GM23338 (cell line): ENCODE data around the gene REV3L. TPM values are rescaled to one million over a fixed set of nuclear protein-coding genes. Genes with fewer than 3 reads are reported as not detected.

ENCODE experiments used
- ATAC-seq: fragments of 200-7000 bp; cut with Tn5 transposase; 3 replicates; pipeline ENCODE4 v1.9.1; 2020
- DNase-seq: peaks from one replicate; pipeline ENCODE4 v3.0.0-alpha.2; 2015; ENCODE audit warnings: low spot score
- H2AFZ ChIP-seq: fragments of 200-600 bp; sonication (generic); 2 replicates; pipeline ENCODE4 v1.8.0; 2016; ENCODE audit warnings: antibody characterized with exemption, mild to moderate bottlenecking, moderate library complexity
- H3F3A ChIP-seq: fragments of 200-600 bp; sonication (generic); replicated peaks from 2 replicates; pipeline ENCODE4 v1.8.0; 2017; ENCODE audit warnings: antibody characterized with exemption, mixed run types, low read depth
- H3K27ac ChIP-seq: fragments of 200-600 bp; sonication (generic); 2 replicates; pipeline ENCODE4 v1.6.1; 2016; ENCODE audit warnings: low read depth
- H3K27me3 ChIP-seq: fragments of 200-600 bp; sonication (generic); 2 replicates; pipeline ENCODE4 v1.8.0; 2016; ENCODE audit warnings: mild to moderate bottlenecking, mixed run types, moderate library complexity; ENCODE audit not compliant: insufficient read depth
- H3K36me3 ChIP-seq: fragments of 200-600 bp; sonication (generic); 2 replicates; pipeline ENCODE4 v1.8.0; 2016; ENCODE audit warnings: mild to moderate bottlenecking; ENCODE audit not compliant: insufficient read depth
- H3K4me1 ChIP-seq: fragments of 200-600 bp; sonication (generic); 2 replicates; pipeline ENCODE4 v1.8.0; 2016; ENCODE audit warnings: mild to moderate bottlenecking, moderate library complexity; ENCODE audit not compliant: insufficient read depth
- H3K4me2 ChIP-seq: fragments of 200-600 bp; sonication (generic); 2 replicates; pipeline ENCODE4 v1.7.1; 2017; ENCODE audit warnings: mixed run types
- H3K4me3 ChIP-seq: fragments of 200-600 bp; sonication (generic); 2 replicates; pipeline ENCODE4 v1.6.1; 2016; ENCODE audit warnings: mixed run types
- H3K79me2 ChIP-seq: fragments of 200-600 bp; sonication (generic); replicated peaks from 2 replicates; pipeline ENCODE4 v1.8.0; 2017; ENCODE audit warnings: mild to moderate bottlenecking; ENCODE audit not compliant: insufficient read depth
- H3K9me2 ChIP-seq: fragments of 200-600 bp; sonication (generic); 2 replicates; pipeline ENCODE4 v1.8.0; 2017; ENCODE audit not compliant: insufficient read depth
- H4K20me1 ChIP-seq: fragments of 200-600 bp; sonication (generic); replicated peaks from 2 replicates; pipeline ENCODE4 v1.8.0; 2017; ENCODE audit warnings: mild to moderate bottlenecking; ENCODE audit not compliant: insufficient read depth
- H3K27ac Mint-ChIP-seq: 2 replicates; pipeline ENCODE4 v1.8.0; 2020; ENCODE audit warnings: inconsistent platforms, mild to moderate bottlenecking, moderate library complexity, mixed read lengths
- H3K27me3 Mint-ChIP-seq: 3 replicates; pipeline ENCODE4 v1.8.0; 2022; ENCODE audit warnings: low read depth, mild to moderate bottlenecking, moderate library complexity, mixed read lengths, inconsistent platforms; ENCODE audit not compliant: insufficient read depth, poor library complexity
- H3K36me3 Mint-ChIP-seq: 3 replicates; pipeline ENCODE4 v1.8.0; 2021; ENCODE audit warnings: low read depth, mild to moderate bottlenecking, inconsistent platforms, moderate library complexity, mixed read lengths
- H3K4me1 Mint-ChIP-seq: 3 replicates; pipeline ENCODE4 v1.8.0; 2020; ENCODE audit warnings: mild to moderate bottlenecking, inconsistent platforms, mixed read lengths
- H3K4me3 Mint-ChIP-seq: 3 replicates; pipeline ENCODE4 v1.8.0; 2021; ENCODE audit warnings: moderate library complexity, mild to moderate bottlenecking, inconsistent platforms, mixed read lengths
- H3K9me3 Mint-ChIP-seq: 3 replicates; pipeline ENCODE4 v1.8.0; 2020; ENCODE audit warnings: moderate library complexity, mild to moderate bottlenecking, inconsistent platforms, mixed read lengths
- CREB1 ChIP-seq: fragments of 250-450 bp; sonication (Bioruptor Pico); IDR thresholded peaks from 2 replicates; pipeline ENCODE4 v1.5.0; 2020; ENCODE audit warnings: low read depth, mild to moderate bottlenecking, moderate library complexity
- ETS1 ChIP-seq: IDR thresholded peaks from 2 replicates; pipeline ENCODE4 v1.6.1; 2016; ENCODE audit warnings: antibody characterized with exemption
- EZH2phosphoT487 ChIP-seq: fragments of 200-600 bp; sonication (generic); IDR thresholded peaks from one replicate; pipeline ENCODE4 v1.8.1; 2018; ENCODE audit warnings: antibody characterized with exemption; ENCODE audit not compliant: unreplicated experiment
- JUNB ChIP-seq: IDR thresholded peaks from one replicate; pipeline ENCODE4 v1.6.1; 2016; ENCODE audit warnings: antibody characterized with exemption; ENCODE audit not compliant: unreplicated experiment
- NANOG ChIP-seq: IDR thresholded peaks from 2 replicates; pipeline ENCODE4 v1.6.1; 2016; ENCODE audit warnings: antibody characterized with exemption, borderline replicate concordance
- POLR2AphosphoS5 ChIP-seq: IDR thresholded peaks from 2 replicates; pipeline ENCODE4 v1.6.1; 2016; ENCODE audit warnings: antibody characterized with exemption, low read depth
- STAT1 ChIP-seq: IDR thresholded peaks from one replicate; pipeline ENCODE4 v1.6.1; 2016; ENCODE audit warnings: antibody characterized with exemption; ENCODE audit not compliant: unreplicated experiment
- ZNF331 ChIP-seq: fragments of 250-450 bp; sonication (Bioruptor Pico); IDR thresholded peaks from 2 replicates; pipeline ENCODE4 v1.5.0; 2020; ENCODE audit warnings: low read depth, mild to moderate bottlenecking, moderate library complexity
- ZNF462 ChIP-seq: fragments of 250-450 bp; sonication (Bioruptor Pico); IDR thresholded peaks from 2 replicates; pipeline ENCODE4 v1.5.0; 2020; ENCODE audit warnings: mild to moderate bottlenecking, moderate library complexity
- polyA plus RNA-seq: library from polyadenylated mRNA; unstranded; fragments of >200 nt; fragmentation: Nextera tagmentation; extraction: Ambion mirVana; gene quantifications from 2 replicates; pipeline ENCODE4 v1.2.1, GENCODE V29; 2016
- total RNA-seq: library from RNA; depleted of rRNA; stranded (reverse); fragments of >200 nt; shearing (Covaris generic); gene quantifications from 2 replicates; pipeline ENCODE4 v1.2.3, GENCODE V29; 2014
- TF ChIP-seq, protein P1 (sequence below): IDR thresholded peaks from one replicate; pipeline ENCODE4 v1.6.1; 2018; ENCODE audit warnings: antibody characterized with exemption; ENCODE audit not compliant: unreplicated experiment

Gene REV3L
- total and polyA plus RNA-seq, 2 experiments from 2014 or later = 8.3 to 13.1 TPM

DNA sequence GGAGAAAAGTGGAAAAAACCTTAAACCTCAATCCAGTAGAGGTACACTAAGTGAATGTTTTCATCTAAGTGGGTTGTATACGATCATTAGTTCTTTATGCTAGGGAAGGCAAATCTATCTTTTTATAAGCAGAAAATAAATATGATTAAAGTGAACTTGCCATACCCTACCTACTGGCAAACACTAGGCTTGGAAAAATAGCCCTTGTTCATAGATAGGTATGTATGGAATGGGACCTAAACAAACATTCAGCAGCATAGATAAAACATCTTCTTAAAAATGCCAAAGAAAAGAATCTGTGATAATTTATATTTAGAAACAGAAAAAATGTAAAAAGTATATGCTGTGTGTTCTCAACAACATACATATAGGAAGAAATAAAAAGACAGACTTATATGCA lies 18.8 kb downstream of the REV3L start (continued):
- no peak for TF ChIP-seq ZNF462 (CRISPR knock-in tag)
- no peak for TF ChIP-seq JUNB
- TF ChIP-seq ETS1 = no peak
- TF ChIP-seq ZNF331 (CRISPR knock-in tag) = no peak
- no peak for TF ChIP-seq POLR2AphosphoS5
- no peak for TF ChIP-seq CREB1 (CRISPR knock-in tag)
- no peak for TF ChIP-seq EZH2phosphoT487

DNA sequence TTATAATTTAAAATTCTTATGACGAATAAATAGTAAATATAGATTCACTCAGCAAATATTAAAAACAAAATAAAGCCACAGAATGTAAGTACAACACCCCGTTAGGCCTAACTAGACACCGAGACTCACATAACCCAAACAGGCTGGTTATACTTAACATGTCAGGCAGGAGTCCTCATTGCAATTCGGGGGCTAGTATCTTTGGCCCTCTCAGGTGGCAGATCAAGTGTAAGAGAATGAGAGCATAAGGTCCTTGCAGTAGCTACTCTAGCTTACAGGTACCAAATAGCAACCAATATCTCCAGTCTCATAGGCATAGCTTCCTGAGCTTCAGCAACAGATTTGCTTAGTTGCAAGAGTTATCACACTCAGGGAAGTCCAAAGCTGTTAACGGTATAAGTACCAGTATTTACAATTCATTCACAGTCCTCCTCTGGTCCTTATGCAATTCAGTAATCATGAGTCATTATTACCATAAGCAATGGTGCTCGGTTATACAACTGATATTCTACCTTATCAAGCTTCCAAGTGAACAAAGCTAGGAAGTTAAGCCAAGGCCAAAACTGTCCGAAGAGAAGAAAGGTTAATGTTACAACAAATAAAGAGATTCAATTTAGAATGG lies 20.1 kb downstream of the REV3L start:
- Histone ChIP-seq H3K4me2 (no peak overlapping the region), H3F3A (no peaks in the 10 kb centered on the region), H3K9me2 (no peaks in the 10 kb centered on the region), H3K27ac (no peak overlapping the region), H3K4me1 (no peaks in the 10 kb centered on the region), H3K4me3 (no peak overlapping the region), H3K27me3 (no peaks in the 10 kb centered on the region), H2AFZ (no peak overlapping the region), H3K36me3 (no peaks in the 10 kb centered on the region), H3K79me2 (no peaks in the 10 kb centered on the region), H4K20me1 (peaks cover 4% of the 10 kb centered on the region)
- ATAC-seq = no peak
- Mint-ChIP-seq H3K27me3 (no peaks in the 10 kb centered on the region), H3K4me3 (no peak overlapping the region), H3K27ac (no peak overlapping the region), H3K36me3 (peaks cover 8% of the 10 kb centered on the region; the same call in 1 of the 3 replicates), H3K9me3 (peaks cover 9% of the 10 kb centered on the region; the same call in 2 of the 3 replicates), H3K4me1 (no peaks in the 10 kb centered on the region)
- DNase-seq = no peak
- TF ChIP-seq EZH2phosphoT487 (no peak), STAT1 (no peak), CREB1 (CRISPR knock-in tag) (no peak), NANOG (no peak)
- TF ChIP-seq, protein P1, sequence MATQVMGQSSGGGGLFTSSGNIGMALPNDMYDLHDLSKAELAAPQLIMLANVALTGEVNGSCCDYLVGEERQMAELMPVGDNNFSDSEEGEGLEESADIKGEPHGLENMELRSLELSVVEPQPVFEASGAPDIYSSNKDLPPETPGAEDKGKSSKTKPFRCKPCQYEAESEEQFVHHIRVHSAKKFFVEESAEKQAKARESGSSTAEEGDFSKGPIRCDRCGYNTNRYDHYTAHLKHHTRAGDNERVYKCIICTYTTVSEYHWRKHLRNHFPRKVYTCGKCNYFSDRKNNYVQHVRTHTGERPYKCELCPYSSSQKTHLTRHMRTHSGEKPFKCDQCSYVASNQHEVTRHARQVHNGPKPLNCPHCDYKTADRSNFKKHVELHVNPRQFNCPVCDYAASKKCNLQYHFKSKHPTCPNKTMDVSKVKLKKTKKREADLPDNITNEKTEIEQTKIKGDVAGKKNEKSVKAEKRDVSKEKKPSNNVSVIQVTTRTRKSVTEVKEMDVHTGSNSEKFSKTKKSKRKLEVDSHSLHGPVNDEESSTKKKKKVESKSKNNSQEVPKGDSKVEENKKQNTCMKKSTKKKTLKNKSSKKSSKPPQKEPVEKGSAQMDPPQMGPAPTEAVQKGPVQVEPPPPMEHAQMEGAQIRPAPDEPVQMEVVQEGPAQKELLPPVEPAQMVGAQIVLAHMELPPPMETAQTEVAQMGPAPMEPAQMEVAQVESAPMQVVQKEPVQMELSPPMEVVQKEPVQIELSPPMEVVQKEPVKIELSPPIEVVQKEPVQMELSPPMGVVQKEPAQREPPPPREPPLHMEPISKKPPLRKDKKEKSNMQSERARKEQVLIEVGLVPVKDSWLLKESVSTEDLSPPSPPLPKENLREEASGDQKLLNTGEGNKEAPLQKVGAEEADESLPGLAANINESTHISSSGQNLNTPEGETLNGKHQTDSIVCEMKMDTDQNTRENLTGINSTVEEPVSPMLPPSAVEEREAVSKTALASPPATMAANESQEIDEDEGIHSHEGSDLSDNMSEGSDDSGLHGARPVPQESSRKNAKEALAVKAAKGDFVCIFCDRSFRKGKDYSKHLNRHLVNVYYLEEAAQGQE = no peak
